ENCODE results near the gene C19orf38.

C19orf38 gene

GRCh38 chr19:10915130-10916091 is 67.2 kb downstream of the C19orf38 start:
- peak; percentile 69 for DNase-seq

GRCh38 chr19:10916602-10917001 is 68.4 kb downstream of the C19orf38 start:
- no peak for DNase-seq

GRCh38 chr19:10918359-10918758 is 70.1 kb downstream of the C19orf38 start:
- no peak for DNase-seq

Data from right forelimb (tissue), 1 donor.